Stimulated activated CD4-positive, alpha-beta T cell treated with anti-CD3 and anti-CD28 coated beads, TNF-alpha, amount 100 ng/mL, for 1 hour (primary cell): Measurements from ENCODE around the gene GABBR2.

Source experiments
- DNase-seq, 3 donors: peaks; one replicate each; pipeline ENCODE4 v3.0.0-alpha.2; 2020; ENCODE audit warnings: low read depth in 3 of 3, low spot score in 1 of 3

GABBR2 gene

GRCh38 chr9:98326459-98327248 is 382.1 kb downstream of the GABBR2 start:
- DNase-seq, result no peak

DNA sequence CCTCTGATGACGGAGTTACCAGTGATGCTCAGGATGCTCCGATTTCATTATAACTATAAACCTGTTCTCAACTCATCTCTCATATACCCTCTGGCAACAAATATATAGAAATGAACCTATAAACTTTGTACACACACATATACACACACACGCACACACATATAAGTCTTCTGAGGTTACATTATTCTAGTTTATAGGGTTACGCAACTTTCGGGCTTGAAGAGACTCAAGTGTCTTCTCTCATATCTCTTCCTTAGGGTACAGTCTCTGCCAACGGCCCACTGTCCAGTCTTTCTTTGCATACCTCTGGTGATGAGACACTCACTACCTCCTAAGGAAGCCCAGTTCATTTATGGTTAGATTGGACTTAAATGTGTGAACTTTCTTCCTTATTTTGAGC is 383.9 kb downstream of the GABBR2 start:
- no peak for DNase-seq

GRCh38 chr9:98323831-98324135 is 385.0 kb downstream of the GABBR2 start:
- no peak for DNase-seq

- DNase-seq, result no peak
Measured at GRCh38 chr9:98323051-98323830, 385.5 kb downstream of the GABBR2 start.

DNA sequence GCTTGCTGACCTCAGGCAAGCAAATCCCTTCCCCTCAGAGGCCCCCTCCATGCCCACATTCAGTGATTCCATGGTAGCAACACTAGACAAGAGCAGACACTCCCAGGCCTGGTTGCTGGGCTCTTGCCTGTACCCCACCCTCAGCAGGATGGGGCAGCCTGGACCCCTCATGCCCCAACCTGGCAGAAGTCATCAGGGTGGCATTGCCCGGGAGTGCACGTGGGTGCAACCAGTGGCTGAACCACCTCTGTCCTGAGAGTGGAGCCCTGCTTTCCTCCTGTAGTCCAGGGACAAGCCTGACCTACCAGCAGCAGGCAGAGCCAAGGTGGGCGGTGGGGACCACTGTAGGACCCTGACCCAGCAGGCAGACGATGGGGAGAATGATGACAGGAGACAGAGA is 387.5 kb downstream of the GABBR2 start:
- DNase-seq, result no peak

DNA sequence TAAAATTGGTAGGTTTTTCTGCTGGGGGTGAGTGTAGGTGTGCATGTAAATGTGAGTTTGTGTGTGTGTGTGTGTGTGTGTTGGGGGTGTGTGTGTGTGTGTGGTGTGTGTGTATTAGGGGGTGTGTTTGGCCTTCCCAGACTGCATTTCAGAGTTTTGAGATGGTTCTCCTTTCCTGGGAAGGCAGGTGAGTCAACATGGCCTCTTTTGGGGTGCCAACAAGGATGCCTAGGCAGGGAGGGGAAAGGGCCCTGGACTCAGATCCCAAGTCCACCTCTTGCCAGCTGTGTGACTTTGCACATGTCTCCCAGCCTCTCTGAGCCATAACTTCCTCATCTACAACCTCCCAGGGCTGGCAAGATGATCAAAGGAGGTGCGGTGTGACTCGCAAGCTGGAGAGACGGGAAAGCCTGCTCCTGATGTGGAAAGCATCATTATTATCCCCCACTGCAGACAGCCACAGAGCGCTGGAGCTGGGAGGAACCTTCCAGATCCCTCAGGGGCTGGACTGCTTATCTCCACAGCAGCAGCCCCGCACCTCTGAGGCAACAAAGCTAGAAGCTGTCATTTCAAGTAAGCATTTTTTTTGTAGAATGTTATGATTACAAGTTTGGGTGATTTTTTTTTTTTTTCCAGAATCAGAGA is 389.8 kb downstream of the GABBR2 start:
- no peak for DNase-seq

DNA sequence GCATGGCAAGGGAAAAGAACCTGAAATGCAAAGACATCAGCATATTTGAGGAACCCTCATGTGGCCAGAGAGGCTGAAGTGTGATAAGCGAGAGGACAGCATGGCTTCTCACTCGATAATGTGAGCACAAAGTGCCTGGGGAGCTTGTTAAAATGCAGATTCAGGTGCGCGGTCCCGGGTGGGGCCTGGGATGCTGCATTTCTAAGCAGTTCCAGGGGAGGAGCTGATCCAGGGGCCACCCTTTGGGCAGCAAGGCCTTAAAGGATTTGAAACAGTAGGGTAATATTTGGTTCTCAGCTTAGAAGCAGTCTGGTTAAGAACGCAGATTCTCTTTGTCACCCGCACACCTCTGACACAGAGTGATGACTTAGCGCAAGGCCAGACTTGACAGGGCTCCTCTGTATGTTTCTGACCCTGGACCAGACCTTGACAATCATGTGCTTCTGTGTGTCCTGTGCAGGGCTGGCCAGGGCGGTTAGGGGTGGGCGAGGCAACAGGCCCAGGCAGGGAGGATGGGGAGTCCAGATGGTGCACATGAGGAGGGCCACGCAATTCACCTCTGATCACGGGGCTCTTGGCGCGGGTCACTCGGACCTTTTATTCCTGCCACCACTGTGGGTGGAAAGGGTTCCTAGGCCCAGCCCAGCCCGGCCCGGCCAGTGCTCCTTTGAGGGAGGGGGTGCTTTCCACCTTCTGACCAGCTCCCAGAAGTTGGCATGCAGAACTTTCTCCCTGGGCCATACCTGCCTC is 390.5 kb downstream of the GABBR2 start:
- DNase-seq, result no peak

DNA sequence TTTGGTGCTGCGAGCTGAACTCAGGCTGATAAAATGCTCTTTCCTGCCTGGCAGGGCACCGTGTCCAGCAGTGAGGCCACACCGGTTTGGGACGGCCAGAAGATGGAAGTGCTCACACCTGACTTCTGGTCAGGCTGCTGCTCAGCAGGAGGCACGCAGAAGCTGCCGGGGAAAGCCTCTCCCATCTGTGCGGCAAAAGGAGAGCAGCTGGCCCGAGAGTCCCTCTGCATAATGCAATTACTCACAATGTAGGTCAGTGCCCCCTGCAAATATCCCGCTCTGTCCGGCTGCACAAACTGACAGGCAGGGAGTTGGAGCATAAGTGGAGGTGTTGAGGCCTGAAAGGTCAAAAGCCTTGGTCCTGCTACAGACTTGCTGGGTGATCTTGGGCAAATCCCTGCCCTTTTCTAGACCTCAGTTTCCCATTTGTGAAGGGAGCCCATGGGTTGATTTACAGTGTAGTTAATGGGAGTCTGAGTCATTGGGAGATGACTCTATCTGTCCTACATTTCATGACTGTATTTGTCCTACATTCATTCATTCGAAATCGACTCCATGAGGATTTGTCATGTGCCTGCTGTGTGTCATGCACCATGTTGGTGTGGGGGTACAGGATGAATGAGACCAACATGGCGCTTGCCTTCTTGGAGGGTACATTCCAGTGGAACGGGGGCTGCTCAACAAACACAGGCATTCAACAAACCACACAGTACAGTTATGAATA is 391.4 kb downstream of the GABBR2 start:
- no peak for DNase-seq

- DNase-seq, result no peak
Measured at GRCh38 chr9:98316445-98317133, 392.1 kb downstream of the GABBR2 start.

GRCh38 chr9:98315551-98316060 is 393.1 kb downstream of the GABBR2 start:
- peak; percentile 29 to 60 (median 44) for DNase-seq

DNA sequence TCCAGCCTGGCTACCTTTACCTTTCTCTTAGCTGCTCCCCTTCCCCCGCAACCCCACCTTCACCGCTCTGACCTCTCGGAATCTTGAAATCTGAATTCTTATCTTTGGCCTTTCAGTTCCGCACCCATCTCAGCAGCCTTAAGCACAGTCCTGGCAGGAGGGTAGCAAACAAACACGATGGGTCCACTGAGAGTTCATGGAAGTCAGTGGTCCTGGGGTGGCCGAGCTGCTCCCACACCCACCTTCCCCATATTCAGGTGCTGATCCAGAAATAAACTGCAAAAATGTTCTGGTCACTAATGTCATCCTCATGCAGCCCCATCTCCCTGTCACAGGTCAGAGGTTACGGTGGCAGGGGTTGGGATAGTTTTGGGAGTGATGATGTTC is 393.7 kb downstream of the GABBR2 start:
- DNase-seq, result no peak

GRCh38 chr9:98314381-98315066 is 394.2 kb downstream of the GABBR2 start:
- no peak for DNase-seq

DNA sequence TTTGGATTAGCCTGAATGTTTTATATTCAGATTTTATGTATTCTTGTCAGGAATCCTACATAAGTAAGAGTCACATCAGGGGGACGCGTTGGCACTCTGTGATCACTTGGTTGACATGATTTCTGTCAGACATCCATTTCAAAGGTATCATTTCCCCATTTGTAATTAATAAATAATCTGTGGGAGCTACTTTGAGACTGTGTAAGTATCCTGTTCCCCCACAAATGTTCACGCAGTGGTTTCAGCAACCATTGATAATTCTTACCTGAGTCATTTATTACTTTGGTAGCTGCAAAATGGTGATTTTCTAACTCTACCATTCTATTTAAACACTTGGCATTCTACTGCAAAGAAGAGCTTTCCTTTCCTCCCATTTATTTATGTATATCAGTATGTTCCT is 396.4 kb downstream of the GABBR2 start:
- no peak for DNase-seq

- no peak for DNase-seq
Measured at GRCh38 chr9:98311541-98311940, 397.2 kb downstream of the GABBR2 start.

DNA sequence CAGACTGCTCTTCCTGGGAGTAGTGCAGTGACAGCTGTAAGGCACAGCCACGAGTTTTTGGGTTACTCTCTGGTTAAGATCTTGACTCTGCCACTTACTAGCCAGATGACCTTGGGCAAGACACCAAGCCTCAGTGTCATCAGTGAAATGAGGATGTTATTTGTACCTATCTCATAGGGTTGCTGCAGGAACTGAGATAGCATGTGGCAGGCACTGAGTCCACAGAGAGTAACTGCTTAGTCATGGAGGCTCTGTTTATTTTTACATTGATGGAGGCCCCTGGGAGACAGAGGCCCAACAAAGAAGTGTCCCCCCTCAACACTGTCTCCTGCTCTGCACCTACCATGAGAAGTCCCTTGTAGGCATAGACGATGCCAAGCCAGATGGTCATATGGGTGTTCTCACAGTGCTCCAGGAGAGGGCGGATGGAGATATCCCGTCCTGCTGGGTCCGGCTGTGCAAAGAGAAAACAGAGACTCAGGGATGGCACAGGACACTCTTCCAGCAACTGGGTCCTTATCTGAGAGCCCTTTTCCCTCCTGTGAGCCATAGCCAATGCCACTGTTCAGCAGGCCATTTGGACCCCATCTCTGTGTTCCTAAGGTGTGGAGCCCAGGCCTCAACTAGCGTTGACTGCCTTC is 397.9 kb downstream of the GABBR2 start:
- DNase-seq, result no peak

DNA sequence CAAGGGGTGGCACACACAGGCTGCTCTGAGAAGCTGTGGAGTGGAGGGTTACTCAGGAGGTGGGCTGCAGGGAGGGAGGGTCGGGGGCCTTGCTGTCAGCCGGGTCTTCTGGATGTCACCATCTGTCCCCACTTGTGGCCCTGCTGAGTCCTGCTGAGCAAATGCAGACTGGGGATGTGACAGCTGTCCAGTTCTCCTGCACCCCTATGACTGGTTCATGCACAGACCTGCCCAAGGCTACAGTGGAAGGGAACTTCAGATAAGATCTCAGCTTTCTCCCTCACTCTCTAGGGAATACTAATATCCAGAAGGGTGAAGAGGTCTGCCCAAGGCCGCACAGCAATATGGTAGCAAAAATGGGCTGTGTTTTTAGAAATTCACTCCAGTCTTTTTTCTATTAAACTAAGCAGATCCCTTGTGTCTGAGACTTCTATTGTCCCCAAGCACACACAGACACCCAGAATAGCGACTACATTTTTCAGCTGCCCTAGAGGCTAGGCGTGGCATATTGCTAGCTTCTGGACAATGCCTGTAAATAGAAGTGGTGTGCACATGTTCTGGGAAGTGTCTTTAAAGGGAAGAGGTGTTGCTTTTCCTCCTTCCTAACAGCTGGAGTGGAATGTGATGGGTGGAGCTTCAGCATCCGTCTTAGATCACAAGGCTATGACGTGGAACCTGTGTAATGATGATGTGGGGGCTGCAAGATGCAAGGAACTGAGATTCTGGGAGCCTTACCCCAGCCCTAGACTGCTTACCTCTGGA is 402.2 kb downstream of the GABBR2 start:
- no peak for DNase-seq

GRCh38 chr9:98304381-98304780 is 404.4 kb downstream of the GABBR2 start:
- no peak for DNase-seq

GRCh38 chr9:98303633-98304125 is 405.1 kb downstream of the GABBR2 start:
- DNase-seq, result no peak
